CD4-positive, alpha-beta T cell (primary cell): ENCODE results near the gene HOXC9. TPM values are rescaled to one million over a fixed set of nuclear protein-coding genes. Genes with fewer than 3 reads are reported as not detected.

Experiments
- ATAC-seq: fragments of 200-7000 bp; cut with Tn5 transposase; one replicate; pipeline ENCODE4 v1.10.0; 2022; ENCODE audit warnings: mild to moderate bottlenecking; ENCODE audit not compliant: poor library complexity
- CTCF ChIA-PET: fragments of 350-600 bp; sonication (Branson Sonifier 250); formaldehyde crosslinking; loops from one replicate; lab custom pipeline; 2021; ENCODE audit warnings: antibody characterized with exemption, inconsistent platforms; lab: Charles Lee
- POLR2A ChIA-PET: fragments of 350-600 bp; sonication (Branson Sonifier 250); formaldehyde crosslinking; loops from one replicate; lab custom pipeline; 2021; ENCODE audit warnings: antibody characterized with exemption, inconsistent platforms; lab: Charles Lee
- DNase-seq, 14 experiments: peaks; one replicate each; pipeline ENCODE4 v3.0.0-alpha.2; 2013 to 2020; ENCODE audit warnings: mixed read lengths in 2 of 14
- H3K27ac ChIP-seq, 2 donors: one replicate each; pipeline versions ENCODE4 v1.5.1 to v1.7.0; 2013; ENCODE audit warnings: low read length in 2 of 2, low read depth in 1 of 2, mild to moderate bottlenecking in 1 of 2
- H3K27me3 ChIP-seq, 2 experiments: 1 replicate in 1 of 2; 2 replicates in 1 of 2; pipeline versions ENCODE4 v1.6.1 to v1.7.0; 2013; ENCODE audit warnings: low read length in 2 of 2, control low read depth in 1 of 2, mild to moderate bottlenecking in 1 of 2, moderate library complexity in 1 of 2; ENCODE audit not compliant: insufficient read depth in 2 of 2, control insufficient read depth in 1 of 2
- H3K36me3 ChIP-seq: one replicate; pipeline ENCODE4 v1.6.1; 2013; ENCODE audit warnings: low read length, control low read depth; ENCODE audit not compliant: insufficient read depth
- H3K4me1 ChIP-seq: one replicate; pipeline ENCODE4 v1.6.1; 2013; ENCODE audit warnings: low read length, control low read depth; ENCODE audit not compliant: insufficient read depth
- H3K4me3 ChIP-seq: one replicate; pipeline ENCODE4 v1.5.1; 2013; ENCODE audit warnings: mild to moderate bottlenecking, low read length, moderate library complexity
- H3K9me3 ChIP-seq, 2 experiments: 1 replicate in 1 of 2; 2 replicates in 1 of 2; pipeline versions ENCODE4 v1.6.1 to v1.7.0; 2013; ENCODE audit warnings: low read length in 2 of 2, mild to moderate bottlenecking in 2 of 2, control low read depth in 1 of 2, moderate library complexity in 1 of 2; ENCODE audit not compliant: control insufficient read depth in 1 of 2, insufficient read depth in 1 of 2
- H3K27ac Mint-ChIP-seq: one replicate; pipeline ENCODE4 v1.8.0; 2020; ENCODE audit warnings: mixed read lengths
- H3K27me3 Mint-ChIP-seq: one replicate; pipeline ENCODE4 v1.8.0; 2021; ENCODE audit warnings: mixed read lengths
- H3K36me3 Mint-ChIP-seq: one replicate; pipeline ENCODE4 v1.8.0; 2021; ENCODE audit warnings: low read depth, mixed read lengths
- H3K4me1 Mint-ChIP-seq: one replicate; pipeline ENCODE4 v1.8.0; 2021; ENCODE audit warnings: low read depth, mixed read lengths
- H3K4me3 Mint-ChIP-seq: one replicate; pipeline ENCODE4 v1.8.0; 2020; ENCODE audit warnings: mild to moderate bottlenecking, mixed read lengths
- H3K9me3 Mint-ChIP-seq: one replicate; pipeline ENCODE4 v1.8.0; 2020; ENCODE audit warnings: mixed read lengths
- CTCF ChIP-seq: fragments of 200-600 bp; IDR thresholded peaks from one replicate; pipeline ENCODE4 v1.8.0; 2022; ENCODE audit warnings: antibody characterized with exemption, mild to moderate bottlenecking
- intact Hi-C, 2 experiments: fragments of 100-400 bp; cut with DNase I in 1 of 2; cut with micrococcal nuclease in 1 of 2; formaldehyde crosslinking; loops; one replicate each; pipeline versions ENCODE4 v1.15.1 to v1.9.0; 2023 to 2025; cut with DNase I, micrococcal nuclease
- total RNA-seq, 174 experiments: library from RNA in 2 of 174; stranded (reverse) in 2 of 174; gene quantifications; one replicate each; pipeline ENCODE4 v1.2.3 and lab custom pipeline; 2021 to 2026

HOXC9 gene
- total RNA-seq, 2 experiments from 2014 or later, result not detected

- Mint-ChIP-seq H3K4me3 (peak within 1 kb of the TSS; percentile 42), H3K27me3 (peaks cover 97% of the 10 kb centered on the region), H3K9me3 (peaks cover 2% of the 10 kb centered on the region), H3K4me1 (peaks cover 22% of the 10 kb centered on the region), H3K36me3 (no peaks in the 10 kb centered on the region), H3K27ac (no peak within 1 kb of the TSS)
- H3K27ac ChIP-seq, result no peak within 1 kb of the TSS
- peaks cover 10 to 50% of the 10 kb centered on the region in 2 experiments for H3K9me3 ChIP-seq
- CTCF ChIA-PET, result interaction anchor here (0.8 to 1.8 kb wide), 13 partner anchors 10 to 175 kb away, joined by 3 to 19 read pairs (median 4); partner anchors contain the start of genes HOXC8, HOXC9 and SMUG1
- peak; percentile 81 for TF ChIP-seq CTCF
- no peaks in the 10 kb centered on the region for H3K36me3 ChIP-seq
- POLR2A ChIA-PET, result interaction anchor here (0.6 to 1.5 kb wide), 4 partner anchors 21 to 169 kb away, joined by 3 to 7 read pairs (median 4); partner anchors contain the start of gene SMUG1
- ATAC-seq (peak; percentile 63), DNase-seq (peak; percentile 31 to 79 (median 50))
- peaks cover 91 to 98% of the 10 kb centered on the region in 2 experiments for H3K27me3 ChIP-seq
- peaks cover 49% of the 10 kb centered on the region for H3K4me1 ChIP-seq
- intact Hi-C loops, result loop anchor here (2.0 kb wide), 1 partner anchor 158 kb away; no protein-coding TSS in a partner anchor
- H3K4me3 ChIP-seq, result no peak within 1 kb of the TSS
These were observed 32.7 kb downstream of the HOXC9 start, which contains the start of gene HOXC5 for GRCh38 chr12:54032627-54033100. HOXC5 (plus strand) TSS chr12:54033050; CDS start chr12:54033123, 73 bp downstream.

- intact Hi-C loops, result loop anchor here (2.0 kb wide), 1 partner anchor 157 kb away; no protein-coding TSS in a partner anchor
- no peak overlapping the region for H3K27ac Mint-ChIP-seq
- H3K27me3 ChIP-seq, result peaks cover 91 to 98% of the 10 kb centered on the region in 2 experiments
- H3K9me3 Mint-ChIP-seq, result peaks cover 2% of the 10 kb centered on the region
- no peaks in the 10 kb centered on the region for H3K36me3 Mint-ChIP-seq
- ATAC-seq, result no peak
- peaks cover 97% of the 10 kb centered on the region for H3K27me3 Mint-ChIP-seq
- ChIA-PET CTCF (interaction anchor here (1.0 to 1.8 kb wide), 8 partner anchors 18 to 174 kb away, joined by 3 to 19 read pairs (median 8); partner anchors contain the start of genes HOXC8 and SMUG1), POLR2A (interaction anchor here (0.6 to 1.5 kb wide), 4 partner anchors 22 to 168 kb away, joined by 3 to 7 read pairs (median 4); no protein-coding TSS in a partner anchor)
- peaks cover 47% of the 10 kb centered on the region for H3K4me1 ChIP-seq
- peaks cover 10 to 50% of the 10 kb centered on the region in 2 experiments for H3K9me3 ChIP-seq
- no peak for TF ChIP-seq CTCF
- no peak overlapping the region for H3K4me3 ChIP-seq
- DNase-seq, result no peak
- H3K4me1 Mint-ChIP-seq, result peaks cover 20% of the 10 kb centered on the region
- H3K4me3 Mint-ChIP-seq, result peak overlapping the region; percentile 13
- no peaks in the 10 kb centered on the region for H3K36me3 ChIP-seq
- H3K27ac ChIP-seq, result no peak overlapping the region
These were observed 33.4 kb downstream of the HOXC9 start for GRCh38 chr12:54033106-54033979.
